ENCODE data around the gene ABCC9.

Gene ABCC9

DNA sequence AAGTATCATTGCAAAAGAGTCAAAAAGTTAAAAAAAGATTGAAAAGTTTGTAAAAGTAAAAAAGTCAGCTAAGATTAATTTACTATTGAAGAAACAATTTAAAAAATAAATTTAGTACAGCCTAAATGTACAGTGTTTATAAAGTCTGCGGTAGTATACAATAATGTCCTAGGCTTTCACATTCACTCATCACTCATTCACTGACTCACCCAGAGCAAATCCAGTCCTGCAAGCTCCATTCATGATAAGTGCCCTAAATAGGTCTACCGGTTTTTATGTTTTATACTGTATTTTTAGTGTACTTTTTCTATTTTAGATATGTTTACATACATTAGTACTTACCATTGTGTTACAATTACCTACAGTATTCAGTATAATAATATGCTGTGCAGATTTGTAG, 43.9 kb upstream of the ABCC9 start:
- no peak overlapping the region for H4K91ac ChIP-seq (ENCODE audit: low read depth, low read length)
- no peak overlapping the region for H3K4ac ChIP-seq (ENCODE audit: low read depth, low read length)
- no peak overlapping the region for H2BK120ac ChIP-seq (ENCODE audit: insufficient read depth, low read length, poor library complexity)
- H3K27me3 ChIP-seq (ENCODE audit: insufficient read depth, low read length) = no peaks in the 10 kb centered on the region
- no peaks in the 10 kb centered on the region for H3K9me3 ChIP-seq (ENCODE audit: insufficient read depth, low read depth, low read length)
- H3K4me2 ChIP-seq (ENCODE audit: low read length) = no peak overlapping the region
- no peaks in the 10 kb centered on the region for H3K79me1 ChIP-seq (ENCODE audit: low read length)
- no peak overlapping the region for H2BK5ac ChIP-seq (ENCODE audit: low read depth, low read length, poor library complexity)
- no peak overlapping the region for H4K12ac ChIP-seq (ENCODE audit: low read depth, low read length)
- no peak overlapping the region for H2BK12ac ChIP-seq (ENCODE audit: low read length)
- H3K79me2 ChIP-seq (ENCODE audit: control insufficient read depth, insufficient read depth, low read length, poor library complexity) = no peaks in the 10 kb centered on the region
- no peak overlapping the region for H3K9ac ChIP-seq (ENCODE audit: low read length)
- DNase-seq = peak in 1 of 2 donors; percentile 14
- H3K23ac ChIP-seq (ENCODE audit: low read length) = no peak overlapping the region
- no peak overlapping the region for H3K14ac ChIP-seq (ENCODE audit: low read length)
- no peak overlapping the region for H2AFZ ChIP-seq (ENCODE audit: insufficient read depth, low read length, poor library complexity)
- no peak overlapping the region for H2AK5ac ChIP-seq (ENCODE audit: low read length)
- no peak overlapping the region for H3K27ac ChIP-seq (ENCODE audit: low read depth, low read length)
- H3K4me3 ChIP-seq (ENCODE audit: low read depth, low read length) = no peak overlapping the region
- H3K18ac ChIP-seq (ENCODE audit: low read length) = no peak overlapping the region
- H3K36me3 ChIP-seq (ENCODE audit: control insufficient read depth in 1 of 2, insufficient read depth in 2 of 2, low read length in 2 of 2) = no peaks in the 10 kb centered on the region
- WGBS (ENCODE audit: extremely low coverage, insufficient coverage, insufficient read length) = no CpG with 5 or more reads among the region's 2 CpGs
- H3K4me1 ChIP-seq (ENCODE audit: control insufficient read depth in 1 of 2, insufficient read depth in 2 of 2, low read length in 2 of 2) = no peaks in the 10 kb centered on the region
- no peak overlapping the region for H4K8ac ChIP-seq (ENCODE audit: low read depth, low read length)

DNA sequence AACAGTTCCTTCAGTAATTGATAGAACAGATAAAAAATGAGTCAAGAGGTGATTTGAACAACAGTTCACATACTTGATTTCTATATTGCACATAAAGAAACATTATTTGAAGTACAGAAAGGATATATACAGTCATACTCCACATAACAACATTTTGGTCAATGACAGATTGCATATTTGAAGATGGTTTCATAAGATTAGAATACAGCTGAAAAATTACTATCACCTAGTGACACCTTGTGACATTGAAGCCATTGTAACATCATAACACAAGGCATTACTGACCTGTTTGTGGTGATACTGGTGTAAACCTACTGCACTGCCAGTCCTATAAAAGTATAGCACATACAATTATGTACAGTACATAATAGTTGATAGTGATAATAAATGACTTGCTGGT, 43.1 kb upstream of the ABCC9 start:
- no peak overlapping the region for H3K14ac ChIP-seq (ENCODE audit: low read length)
- no peak overlapping the region for H2BK12ac ChIP-seq (ENCODE audit: low read length)
- DNase-seq = no peak
- no peak overlapping the region for H3K23ac ChIP-seq (ENCODE audit: low read length)
- H3K9ac ChIP-seq (ENCODE audit: low read length) = no peak overlapping the region
- no peak overlapping the region for H3K4ac ChIP-seq (ENCODE audit: low read depth, low read length)
- no peak overlapping the region for H2AK5ac ChIP-seq (ENCODE audit: low read length)
- no peaks in the 10 kb centered on the region for H3K9me3 ChIP-seq (ENCODE audit: insufficient read depth, low read depth, low read length)
- no peaks in the 10 kb centered on the region for H3K27me3 ChIP-seq (ENCODE audit: insufficient read depth, low read length)
- H3K36me3 ChIP-seq (ENCODE audit: control insufficient read depth in 1 of 2, insufficient read depth in 2 of 2, low read length in 2 of 2) = no peaks in the 10 kb centered on the region
- H3K79me2 ChIP-seq (ENCODE audit: control insufficient read depth, insufficient read depth, low read length, poor library complexity) = no peaks in the 10 kb centered on the region
- no peak overlapping the region for H2BK5ac ChIP-seq (ENCODE audit: low read depth, low read length, poor library complexity)
- H3K18ac ChIP-seq (ENCODE audit: low read length) = no peak overlapping the region
- H2AFZ ChIP-seq (ENCODE audit: insufficient read depth, low read length, poor library complexity) = no peak overlapping the region
- no peak overlapping the region for H3K4me3 ChIP-seq (ENCODE audit: low read depth, low read length)
- H2BK120ac ChIP-seq (ENCODE audit: insufficient read depth, low read length, poor library complexity) = no peak overlapping the region
- H3K4me2 ChIP-seq (ENCODE audit: low read length) = no peak overlapping the region
- H4K91ac ChIP-seq (ENCODE audit: low read depth, low read length) = no peak overlapping the region
- no peak overlapping the region for H3K27ac ChIP-seq (ENCODE audit: low read depth, low read length)
- no peaks in the 10 kb centered on the region for H3K79me1 ChIP-seq (ENCODE audit: low read length)
- no peak overlapping the region for H4K12ac ChIP-seq (ENCODE audit: low read depth, low read length)
- H4K8ac ChIP-seq (ENCODE audit: low read depth, low read length) = no peak overlapping the region
- no peaks in the 10 kb centered on the region for H3K4me1 ChIP-seq (ENCODE audit: control insufficient read depth in 1 of 2, insufficient read depth in 2 of 2, low read length in 2 of 2)

DNA sequence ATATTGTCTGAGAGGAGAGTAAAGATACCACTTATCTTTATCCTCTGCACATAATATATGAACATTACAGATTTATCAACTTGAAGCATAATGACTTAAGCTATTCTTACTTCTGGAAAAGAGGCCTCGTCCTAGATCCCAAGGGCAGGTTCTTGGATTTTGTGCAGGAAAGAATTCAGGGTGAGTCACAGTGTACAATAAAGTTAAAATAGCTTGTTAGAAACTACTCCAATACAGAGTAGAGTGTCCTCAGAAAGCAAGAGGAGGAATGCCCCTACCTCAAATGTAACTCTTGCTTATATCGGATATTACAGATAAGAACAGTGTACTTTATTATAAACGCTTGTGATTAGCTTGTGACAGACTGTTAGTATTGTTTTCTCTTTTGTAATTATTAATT, 41.9 kb upstream of the ABCC9 start:
- no peak overlapping the region for H4K12ac ChIP-seq (ENCODE audit: low read depth, low read length)
- H2AFZ ChIP-seq (ENCODE audit: insufficient read depth, low read length, poor library complexity) = no peak overlapping the region
- H3K4me2 ChIP-seq (ENCODE audit: low read length) = no peak overlapping the region
- no peaks in the 10 kb centered on the region for H3K4me1 ChIP-seq (ENCODE audit: control insufficient read depth in 1 of 2, insufficient read depth in 2 of 2, low read length in 2 of 2)
- no peak for DNase-seq
- no peak overlapping the region for H2BK120ac ChIP-seq (ENCODE audit: insufficient read depth, low read length, poor library complexity)
- H4K91ac ChIP-seq (ENCODE audit: low read depth, low read length) = no peak overlapping the region
- no peaks in the 10 kb centered on the region for H3K79me2 ChIP-seq (ENCODE audit: control insufficient read depth, insufficient read depth, low read length, poor library complexity)
- no peak overlapping the region for H4K8ac ChIP-seq (ENCODE audit: low read depth, low read length)
- H3K9ac ChIP-seq (ENCODE audit: low read length) = no peak overlapping the region
- no peaks in the 10 kb centered on the region for H3K27me3 ChIP-seq (ENCODE audit: insufficient read depth, low read length)
- no peak overlapping the region for H3K4me3 ChIP-seq (ENCODE audit: low read depth, low read length)
- H3K27ac ChIP-seq (ENCODE audit: low read depth, low read length) = no peak overlapping the region
- no peaks in the 10 kb centered on the region for H3K79me1 ChIP-seq (ENCODE audit: low read length)
- WGBS (ENCODE audit: extremely low coverage, insufficient coverage, insufficient read length) = no CpG with 5 or more reads among the region's 3 CpGs
- no peak overlapping the region for H3K4ac ChIP-seq (ENCODE audit: low read depth, low read length)
- H2AK5ac ChIP-seq (ENCODE audit: low read length) = no peak overlapping the region
- no peak overlapping the region for H3K14ac ChIP-seq (ENCODE audit: low read length)
- no peak overlapping the region for H3K23ac ChIP-seq (ENCODE audit: low read length)
- H2BK5ac ChIP-seq (ENCODE audit: low read depth, low read length, poor library complexity) = no peak overlapping the region
- no peak overlapping the region for H2BK12ac ChIP-seq (ENCODE audit: low read length)
- H3K18ac ChIP-seq (ENCODE audit: low read length) = no peak overlapping the region
- H3K9me3 ChIP-seq (ENCODE audit: insufficient read depth, low read depth, low read length) = no peaks in the 10 kb centered on the region
- no peaks in the 10 kb centered on the region for H3K36me3 ChIP-seq (ENCODE audit: control insufficient read depth in 1 of 2, insufficient read depth in 2 of 2, low read length in 2 of 2)

DNA sequence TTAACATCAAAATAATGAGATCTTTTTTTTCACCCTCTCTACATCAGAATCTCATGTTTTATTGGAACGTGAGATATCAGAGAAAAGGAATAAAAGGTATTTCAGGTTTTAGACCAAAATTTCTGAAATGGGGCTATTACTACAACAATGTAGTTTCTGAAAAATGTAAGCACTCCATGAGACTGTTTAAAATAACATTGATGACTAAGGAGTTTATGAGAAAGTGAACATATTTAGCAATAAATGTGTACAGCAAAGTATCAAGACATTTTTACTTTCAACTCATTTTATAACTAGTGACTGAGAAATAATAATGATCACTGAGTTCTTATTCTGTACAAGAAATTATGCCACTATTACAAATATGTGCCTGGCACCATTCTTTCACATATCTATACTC, 39.3 kb upstream of the ABCC9 start:
- no peak for DNase-seq

More for the DNA sequence above, 39.3 kb upstream of the ABCC9 start:
- Histone ChIP-seq H3K36me3 (ENCODE audit: control insufficient read depth in 1 of 2, insufficient read depth in 2 of 2, low read length in 2 of 2) (no peaks in the 10 kb centered on the region), H3K27ac (ENCODE audit: low read depth, low read length) (no peak overlapping the region), H2BK12ac (ENCODE audit: low read length) (no peak overlapping the region), H2BK120ac (ENCODE audit: insufficient read depth, low read length, poor library complexity) (no peak overlapping the region), H3K4me2 (ENCODE audit: low read length) (no peak overlapping the region), H3K79me1 (ENCODE audit: low read length) (no peaks in the 10 kb centered on the region), H3K23ac (ENCODE audit: low read length) (no peak overlapping the region), H3K4ac (ENCODE audit: low read depth, low read length) (no peak overlapping the region), H3K79me2 (ENCODE audit: control insufficient read depth, insufficient read depth, low read length, poor library complexity) (no peaks in the 10 kb centered on the region), H4K8ac (ENCODE audit: low read depth, low read length) (no peak overlapping the region), H3K9ac (ENCODE audit: low read length) (no peak overlapping the region), H3K9me3 (ENCODE audit: insufficient read depth, low read depth, low read length) (no peaks in the 10 kb centered on the region), H3K4me3 (ENCODE audit: low read depth, low read length) (no peak overlapping the region), H4K12ac (ENCODE audit: low read depth, low read length) (no peak overlapping the region), H2AFZ (ENCODE audit: insufficient read depth, low read length, poor library complexity) (no peak overlapping the region), H3K27me3 (ENCODE audit: insufficient read depth, low read length) (no peaks in the 10 kb centered on the region), H3K4me1 (ENCODE audit: control insufficient read depth in 1 of 2, insufficient read depth in 2 of 2, low read length in 2 of 2) (no peaks in the 10 kb centered on the region), H2AK5ac (ENCODE audit: low read length) (no peak overlapping the region), H3K14ac (ENCODE audit: low read length) (no peak overlapping the region), H4K91ac (ENCODE audit: low read depth, low read length) (no peak overlapping the region), H2BK5ac (ENCODE audit: low read depth, low read length, poor library complexity) (no peak overlapping the region), H3K18ac (ENCODE audit: low read length) (no peak overlapping the region)
- WGBS (ENCODE audit: extremely low coverage, insufficient coverage, insufficient read length) = no CpG with 5 or more reads among the region's 1 CpG
